Panc1 (cell line): Measurements from ENCODE around the gene RIMKLB. TPM values are rescaled to one million over a fixed set of nuclear protein-coding genes. Genes with fewer than 3 reads are reported as not detected.

ENCODE experiments used
- ATAC-seq: fragments of 200-7000 bp; cut with Tn5 transposase; 2 replicates; pipeline ENCODE4 v1.9.1; 2020; ENCODE audit warnings: mild to moderate bottlenecking, moderate library complexity
- BruUV-seq: library from RNA; stranded (reverse); fragments of 400-500 nt; replicated peaks from 2 replicates; lab custom pipeline; 2021; lab: Mats Ljungman, UMichigan
- CTCF ChIA-PET: fragments of 300-600 bp; sonication (Branson Sonifier 250); formaldehyde crosslinking; loops from one replicate; lab custom pipeline; 2022; ENCODE audit warnings: antibody characterized with exemption; lab: Charles Lee
- POLR2A ChIA-PET: fragments of 300-600 bp; sonication (Branson Sonifier 250); formaldehyde crosslinking; loops from one replicate; lab custom pipeline; 2022; ENCODE audit warnings: antibody characterized with exemption; lab: Charles Lee
- DNase-seq: peaks from one replicate; pipeline ENCODE4 v3.0.0-alpha.2; 2010; ENCODE audit warnings: low read depth, low spot score
- H3K27ac ChIP-seq: 2 replicates; pipeline ENCODE4 v1.5.1; 2011; ENCODE audit warnings: mild to moderate bottlenecking, low read length, inconsistent platforms
- H3K27me3 ChIP-seq: fragments of 200-500 bp; sonication (Bioruptor generic); 2 replicates; pipeline ENCODE4 v1.6.0; 2014; ENCODE audit warnings: low read length, inconsistent platforms; ENCODE audit not compliant: control insufficient read depth, insufficient read depth
- H3K36me3 ChIP-seq: fragments of 200-500 bp; sonication (Bioruptor generic); 2 replicates; pipeline ENCODE4 v1.5.1; 2014; ENCODE audit warnings: inconsistent platforms, mild to moderate bottlenecking, low read length, moderate library complexity; ENCODE audit not compliant: control insufficient read depth, insufficient read depth
- H3K4me1 ChIP-seq: 2 replicates; pipeline ENCODE4 v1.5.1; 2011; ENCODE audit warnings: inconsistent platforms, mild to moderate bottlenecking, low read length, moderate library complexity; ENCODE audit not compliant: control insufficient read depth, insufficient read depth
- H3K4me3 ChIP-seq, 2 experiments: 2 replicates each; pipeline ENCODE4 v1.5.1; 2011 to 2012; ENCODE audit warnings: low read depth in 2 of 2, low read length in 2 of 2, mild to moderate bottlenecking in 2 of 2, inconsistent platforms in 1 of 2, moderate library complexity in 1 of 2
- H3K9me3 ChIP-seq: fragments of 200-500 bp; sonication (Bioruptor generic); 2 replicates; pipeline ENCODE4 v1.5.1; 2014; ENCODE audit warnings: low read depth, mild to moderate bottlenecking, inconsistent platforms, low read length, moderate library complexity; ENCODE audit not compliant: control insufficient read depth, insufficient read depth
- CTCF ChIP-seq: fragments of 450-650 bp; IDR thresholded peaks from 2 replicates; pipeline ENCODE4 v1.5.1; 2017; ENCODE audit warnings: mild to moderate bottlenecking
- POLR2AphosphoS5 ChIP-seq: IDR thresholded peaks from 2 replicates; pipeline ENCODE4 v1.6.1; 2012; ENCODE audit warnings: mild to moderate bottlenecking, low read depth, low read length, moderate library complexity
- SIN3A ChIP-seq: IDR thresholded peaks from 2 replicates; pipeline ENCODE4 v1.6.1; 2012; ENCODE audit warnings: low read depth, mild to moderate bottlenecking, low read length, moderate library complexity, borderline replicate concordance; ENCODE audit not compliant: insufficient read depth
- TCF7L2 ChIP-seq: IDR thresholded peaks from 2 replicates; pipeline ENCODE4 v1.6.1; 2011; ENCODE audit warnings: mild to moderate bottlenecking, low read depth, low read length, inconsistent platforms
- in situ Hi-C: cut with HindIII; loops from 2 replicates; pipeline ENCODE4 v1.10.0; 2016; ENCODE audit warnings: low sequenced_read_pairs, low pct_unique_long_range_greater_than_20kb
- intact Hi-C: fragments of 100-400 bp; cut with micrococcal nuclease; formaldehyde crosslinking; loops from one replicate; pipeline ENCODE4 v1.10.0; 2022; ENCODE audit not compliant: unreplicated experiment
- total RNA-seq: library from RNA; stranded (reverse); gene quantifications from one replicate; pipeline ENCODE4 v1.2.1, GENCODE V29; 2021; ENCODE audit not compliant: unreplicated experiment
- TF ChIP-seq, protein P1 (sequence below), 2 experiments: IDR thresholded peaks; 2 replicates each; pipeline ENCODE4 v1.6.1; 2011 to 2012; ENCODE audit warnings: low read depth in 2 of 2, control low read depth in 1 of 2, low read length in 1 of 2, mild to moderate bottlenecking in 1 of 2, moderate library complexity in 1 of 2; ENCODE audit not compliant: insufficient read depth in 1 of 2

Gene RIMKLB
- total RNA-seq, 1 experiment from 2014 or later, result 17.1 TPM

- in situ Hi-C loops, result no loop called here
- Histone ChIP-seq H3K27ac (no peak overlapping the region), H3K36me3 (peaks cover 2% of the 10 kb centered on the region), H3K9me3 (no peaks in the 10 kb centered on the region), H3K27me3 (no peaks in the 10 kb centered on the region), H3K4me3 (no peak overlapping the region), H3K4me1 (no peaks in the 10 kb centered on the region)
- TF ChIP-seq SIN3A, result no peak
- no peak for TF ChIP-seq POLR2AphosphoS5
- no peak for TF ChIP-seq CTCF
- TF ChIP-seq, protein P1, sequence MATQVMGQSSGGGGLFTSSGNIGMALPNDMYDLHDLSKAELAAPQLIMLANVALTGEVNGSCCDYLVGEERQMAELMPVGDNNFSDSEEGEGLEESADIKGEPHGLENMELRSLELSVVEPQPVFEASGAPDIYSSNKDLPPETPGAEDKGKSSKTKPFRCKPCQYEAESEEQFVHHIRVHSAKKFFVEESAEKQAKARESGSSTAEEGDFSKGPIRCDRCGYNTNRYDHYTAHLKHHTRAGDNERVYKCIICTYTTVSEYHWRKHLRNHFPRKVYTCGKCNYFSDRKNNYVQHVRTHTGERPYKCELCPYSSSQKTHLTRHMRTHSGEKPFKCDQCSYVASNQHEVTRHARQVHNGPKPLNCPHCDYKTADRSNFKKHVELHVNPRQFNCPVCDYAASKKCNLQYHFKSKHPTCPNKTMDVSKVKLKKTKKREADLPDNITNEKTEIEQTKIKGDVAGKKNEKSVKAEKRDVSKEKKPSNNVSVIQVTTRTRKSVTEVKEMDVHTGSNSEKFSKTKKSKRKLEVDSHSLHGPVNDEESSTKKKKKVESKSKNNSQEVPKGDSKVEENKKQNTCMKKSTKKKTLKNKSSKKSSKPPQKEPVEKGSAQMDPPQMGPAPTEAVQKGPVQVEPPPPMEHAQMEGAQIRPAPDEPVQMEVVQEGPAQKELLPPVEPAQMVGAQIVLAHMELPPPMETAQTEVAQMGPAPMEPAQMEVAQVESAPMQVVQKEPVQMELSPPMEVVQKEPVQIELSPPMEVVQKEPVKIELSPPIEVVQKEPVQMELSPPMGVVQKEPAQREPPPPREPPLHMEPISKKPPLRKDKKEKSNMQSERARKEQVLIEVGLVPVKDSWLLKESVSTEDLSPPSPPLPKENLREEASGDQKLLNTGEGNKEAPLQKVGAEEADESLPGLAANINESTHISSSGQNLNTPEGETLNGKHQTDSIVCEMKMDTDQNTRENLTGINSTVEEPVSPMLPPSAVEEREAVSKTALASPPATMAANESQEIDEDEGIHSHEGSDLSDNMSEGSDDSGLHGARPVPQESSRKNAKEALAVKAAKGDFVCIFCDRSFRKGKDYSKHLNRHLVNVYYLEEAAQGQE (IDR thresholded peaks at IDR 0.05; ENCODE audit: insufficient read depth in 1 of 2, low read depth in 2 of 2, low read length in 1 of 2), result no peak
- TF ChIP-seq TCF7L2, result no peak
- BruUV-seq, result no TSS peak
- CTCF ChIA-PET, result no interaction called here
- ATAC-seq (no peak), DNase-seq (no peak)
- POLR2A ChIA-PET, result no interaction called here
- intact Hi-C loops, result no loop called here
These were observed 72.7 kb downstream of the RIMKLB start for GRCh38 chr12:8770499-8770898.

DNA sequence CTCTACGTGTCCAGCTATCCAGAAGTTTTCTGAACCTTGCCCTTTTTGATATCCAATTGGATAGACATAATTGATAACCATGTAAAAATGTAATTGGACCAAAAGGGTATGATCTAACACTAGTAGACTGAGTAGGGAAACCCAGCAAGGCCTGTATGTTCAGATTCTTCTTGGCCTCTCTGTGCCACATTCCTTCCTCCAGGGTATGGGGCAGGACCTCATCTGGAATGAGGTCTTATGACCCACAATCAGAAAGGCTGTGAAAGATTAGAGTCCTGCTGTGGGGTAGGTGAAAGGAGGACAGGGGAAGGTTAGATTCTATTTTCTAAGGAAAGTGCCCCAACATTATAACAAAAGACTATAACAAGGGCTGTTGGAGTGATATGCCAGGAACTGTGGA, 73.3 kb downstream of the RIMKLB start:
- no peak overlapping the region for H3K4me3 ChIP-seq
- DNase-seq (no peak), ATAC-seq (no peak)
- peaks cover 2% of the 10 kb centered on the region for H3K36me3 ChIP-seq
- BruUV-seq, result no TSS peak
- no peaks in the 10 kb centered on the region for H3K9me3 ChIP-seq
- CTCF ChIA-PET, result no interaction called here
- POLR2A ChIA-PET, result no interaction called here
- intact Hi-C loops, result no loop called here
- H3K4me1 ChIP-seq, result no peaks in the 10 kb centered on the region
- no peak overlapping the region for H3K27ac ChIP-seq
- in situ Hi-C loops, result no loop called here
- TF ChIP-seq SIN3A (no peak), TCF7L2 (no peak), POLR2AphosphoS5 (no peak), CTCF (no peak)
- TF ChIP-seq, protein P1 (IDR thresholded peaks at IDR 0.05; ENCODE audit: insufficient read depth in 1 of 2, low read depth in 2 of 2, low read length in 1 of 2), result no peak
- no peaks in the 10 kb centered on the region for H3K27me3 ChIP-seq
